GM23338 (cell line): ENCODE results near the gene CDH18. TPM values are rescaled to one million over a fixed set of nuclear protein-coding genes. Genes with fewer than 3 reads are reported as not detected.

ENCODE experiments used
- ATAC-seq: fragments of 200-7000 bp; cut with Tn5 transposase; 3 replicates; pipeline ENCODE4 v1.9.1; 2020
- DNase-seq: peaks from one replicate; pipeline ENCODE4 v3.0.0-alpha.2; 2015; ENCODE audit warnings: low spot score
- H2AFZ ChIP-seq: fragments of 200-600 bp; sonication (generic); 2 replicates; pipeline ENCODE4 v1.8.0; 2016; ENCODE audit warnings: antibody characterized with exemption, mild to moderate bottlenecking, moderate library complexity
- H3F3A ChIP-seq: fragments of 200-600 bp; sonication (generic); replicated peaks from 2 replicates; pipeline ENCODE4 v1.8.0; 2017; ENCODE audit warnings: antibody characterized with exemption, mixed run types, low read depth
- H3K27ac ChIP-seq: fragments of 200-600 bp; sonication (generic); 2 replicates; pipeline ENCODE4 v1.6.1; 2016; ENCODE audit warnings: low read depth
- H3K27me3 ChIP-seq: fragments of 200-600 bp; sonication (generic); 2 replicates; pipeline ENCODE4 v1.8.0; 2016; ENCODE audit warnings: mild to moderate bottlenecking, mixed run types, moderate library complexity; ENCODE audit not compliant: insufficient read depth
- H3K36me3 ChIP-seq: fragments of 200-600 bp; sonication (generic); 2 replicates; pipeline ENCODE4 v1.8.0; 2016; ENCODE audit warnings: mild to moderate bottlenecking; ENCODE audit not compliant: insufficient read depth
- H3K4me1 ChIP-seq: fragments of 200-600 bp; sonication (generic); 2 replicates; pipeline ENCODE4 v1.8.0; 2016; ENCODE audit warnings: mild to moderate bottlenecking, moderate library complexity; ENCODE audit not compliant: insufficient read depth
- H3K4me2 ChIP-seq: fragments of 200-600 bp; sonication (generic); 2 replicates; pipeline ENCODE4 v1.7.1; 2017; ENCODE audit warnings: mixed run types
- H3K4me3 ChIP-seq: fragments of 200-600 bp; sonication (generic); 2 replicates; pipeline ENCODE4 v1.6.1; 2016; ENCODE audit warnings: mixed run types
- H3K79me2 ChIP-seq: fragments of 200-600 bp; sonication (generic); replicated peaks from 2 replicates; pipeline ENCODE4 v1.8.0; 2017; ENCODE audit warnings: mild to moderate bottlenecking; ENCODE audit not compliant: insufficient read depth
- H3K9me2 ChIP-seq: fragments of 200-600 bp; sonication (generic); 2 replicates; pipeline ENCODE4 v1.8.0; 2017; ENCODE audit not compliant: insufficient read depth
- H4K20me1 ChIP-seq: fragments of 200-600 bp; sonication (generic); replicated peaks from 2 replicates; pipeline ENCODE4 v1.8.0; 2017; ENCODE audit warnings: mild to moderate bottlenecking; ENCODE audit not compliant: insufficient read depth
- H3K27ac Mint-ChIP-seq: 2 replicates; pipeline ENCODE4 v1.8.0; 2020; ENCODE audit warnings: inconsistent platforms, mild to moderate bottlenecking, moderate library complexity, mixed read lengths
- H3K27me3 Mint-ChIP-seq: 3 replicates; pipeline ENCODE4 v1.8.0; 2022; ENCODE audit warnings: low read depth, mild to moderate bottlenecking, moderate library complexity, mixed read lengths, inconsistent platforms; ENCODE audit not compliant: insufficient read depth, poor library complexity
- H3K36me3 Mint-ChIP-seq: 3 replicates; pipeline ENCODE4 v1.8.0; 2021; ENCODE audit warnings: low read depth, mild to moderate bottlenecking, inconsistent platforms, moderate library complexity, mixed read lengths
- H3K4me1 Mint-ChIP-seq: 3 replicates; pipeline ENCODE4 v1.8.0; 2020; ENCODE audit warnings: mild to moderate bottlenecking, inconsistent platforms, mixed read lengths
- H3K4me3 Mint-ChIP-seq: 3 replicates; pipeline ENCODE4 v1.8.0; 2021; ENCODE audit warnings: moderate library complexity, mild to moderate bottlenecking, inconsistent platforms, mixed read lengths
- H3K9me3 Mint-ChIP-seq: 3 replicates; pipeline ENCODE4 v1.8.0; 2020; ENCODE audit warnings: moderate library complexity, mild to moderate bottlenecking, inconsistent platforms, mixed read lengths
- CREB1 ChIP-seq: fragments of 250-450 bp; sonication (Bioruptor Pico); IDR thresholded peaks from 2 replicates; pipeline ENCODE4 v1.5.0; 2020; ENCODE audit warnings: low read depth, mild to moderate bottlenecking, moderate library complexity
- CTCF ChIP-seq, 2 experiments: fragments of 200-600 bp in 1 of 2; sonication (generic) in 1 of 2; conservative IDR thresholded peaks; 2 replicates each; pipeline versions ENCODE4 v1.5.1 to v1.6.1; 2016 to 2017; ENCODE audit warnings: antibody characterized with exemption in 2 of 2, low read depth in 2 of 2, mild to moderate bottlenecking in 2 of 2, moderate library complexity in 1 of 2
- ETS1 ChIP-seq: IDR thresholded peaks from 2 replicates; pipeline ENCODE4 v1.6.1; 2016; ENCODE audit warnings: antibody characterized with exemption
- EZH2 ChIP-seq: fragments of 200-600 bp; sonication (generic); IDR thresholded peaks from one replicate; pipeline ENCODE4 v1.8.0; 2017; ENCODE audit warnings: antibody characterized with exemption, mild to moderate bottlenecking, low read depth; ENCODE audit not compliant: unreplicated experiment
- EZH2phosphoT487 ChIP-seq: fragments of 200-600 bp; sonication (generic); IDR thresholded peaks from one replicate; pipeline ENCODE4 v1.8.1; 2018; ENCODE audit warnings: antibody characterized with exemption; ENCODE audit not compliant: unreplicated experiment
- JUNB ChIP-seq: IDR thresholded peaks from one replicate; pipeline ENCODE4 v1.6.1; 2016; ENCODE audit warnings: antibody characterized with exemption; ENCODE audit not compliant: unreplicated experiment
- NANOG ChIP-seq: IDR thresholded peaks from 2 replicates; pipeline ENCODE4 v1.6.1; 2016; ENCODE audit warnings: antibody characterized with exemption, borderline replicate concordance
- POLR2AphosphoS5 ChIP-seq: IDR thresholded peaks from 2 replicates; pipeline ENCODE4 v1.6.1; 2016; ENCODE audit warnings: antibody characterized with exemption, low read depth
- REST ChIP-seq: IDR thresholded peaks from one replicate; pipeline ENCODE4 v1.6.1; 2018; ENCODE audit warnings: antibody characterized with exemption; ENCODE audit not compliant: unreplicated experiment
- STAT1 ChIP-seq: IDR thresholded peaks from one replicate; pipeline ENCODE4 v1.6.1; 2016; ENCODE audit warnings: antibody characterized with exemption; ENCODE audit not compliant: unreplicated experiment
- ZNF114 ChIP-seq: fragments of 250-450 bp; sonication (Bioruptor Pico); IDR thresholded peaks from 2 replicates; pipeline ENCODE4 v1.5.0; 2020; ENCODE audit warnings: mild to moderate bottlenecking, moderate library complexity
- ZNF331 ChIP-seq: fragments of 250-450 bp; sonication (Bioruptor Pico); IDR thresholded peaks from 2 replicates; pipeline ENCODE4 v1.5.0; 2020; ENCODE audit warnings: low read depth, mild to moderate bottlenecking, moderate library complexity
- ZNF462 ChIP-seq: fragments of 250-450 bp; sonication (Bioruptor Pico); IDR thresholded peaks from 2 replicates; pipeline ENCODE4 v1.5.0; 2020; ENCODE audit warnings: mild to moderate bottlenecking, moderate library complexity
- polyA plus RNA-seq: library from polyadenylated mRNA; unstranded; fragments of >200 nt; fragmentation: Nextera tagmentation; extraction: Ambion mirVana; gene quantifications from 2 replicates; pipeline ENCODE4 v1.2.1, GENCODE V29; 2016
- total RNA-seq: library from RNA; depleted of rRNA; stranded (reverse); fragments of >200 nt; shearing (Covaris generic); gene quantifications from 2 replicates; pipeline ENCODE4 v1.2.3, GENCODE V29; 2014

The CDH18 gene
- total and polyA plus RNA-seq, 2 experiments from 2014 or later = 1.3 TPM; not detected in 1

- Histone ChIP-seq H2AFZ (no peak overlapping the region), H3K27ac (no peak overlapping the region; the same call in 1 of the 2 replicates), H3K4me2 (no peak overlapping the region), H3K4me1 (peaks cover 15% of the 10 kb centered on the region), H3K4me3 (no peak overlapping the region), H3F3A (no peaks in the 10 kb centered on the region), H3K79me2 (no peaks in the 10 kb centered on the region), H4K20me1 (no peaks in the 10 kb centered on the region), H3K9me2 (no peaks in the 10 kb centered on the region), H3K27me3 (no peaks in the 10 kb centered on the region), H3K36me3 (no peaks in the 10 kb centered on the region)
- H3K9me3 Mint-ChIP-seq = no peaks in the 10 kb centered on the region
- TF ChIP-seq CTCF (conservative IDR thresholded peaks at IDR 0.05; ENCODE audit: low read depth in 2 of 2) (no peak), STAT1 (no peak), ETS1 (no peak), JUNB (no peak), EZH2phosphoT487 (no peak), EZH2 (no peak), NANOG (no peak), ZNF331 (CRISPR knock-in tag) (no peak), CREB1 (no peak), ZNF114 (CRISPR knock-in tag) (no peak), POLR2AphosphoS5 (no peak), ZNF462 (CRISPR knock-in tag) (no peak), REST (no peak)
- H3K27ac Mint-ChIP-seq = no peak overlapping the region
- H3K27me3 Mint-ChIP-seq = no peaks in the 10 kb centered on the region
- no peak for DNase-seq
- H3K36me3 Mint-ChIP-seq = no peaks in the 10 kb centered on the region
- H3K4me1 Mint-ChIP-seq = peaks cover 24% of the 10 kb centered on the region
- no peak; the same call in 2 of the 3 replicates for ATAC-seq
- no peak overlapping the region for H3K4me3 Mint-ChIP-seq
Measured at GRCh38 chr5:19885040-19885824, 102.8 kb downstream of the CDH18 start.
